ENCODE measurements around the gene ITPR1.

The ITPR1 gene

DNA sequence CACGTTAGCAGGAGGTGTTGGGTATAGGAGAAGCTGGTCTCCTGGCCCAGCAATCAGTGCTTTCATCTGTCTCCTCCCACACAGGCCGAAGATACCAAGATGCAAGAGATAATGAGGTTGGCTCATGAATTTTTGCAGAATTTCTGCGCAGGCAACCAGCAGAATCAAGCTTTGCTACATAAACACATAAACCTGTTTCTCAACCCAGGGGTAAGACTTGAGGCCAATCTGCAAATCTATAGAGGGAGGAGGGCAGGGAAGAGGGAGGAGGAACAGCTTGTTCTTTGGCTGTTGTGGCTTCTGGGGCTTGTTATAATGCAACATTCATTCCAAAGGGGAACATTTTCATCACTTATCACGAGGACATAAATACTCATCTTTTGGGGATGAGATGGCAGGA, 195.3 kb downstream of the ITPR1 start:
- WGBS (ENCODE audit: extremely low coverage, insufficient coverage, low lambda C conversion rate), result no CpG with 5 or more reads among the region's 4 CpGs

DNA sequence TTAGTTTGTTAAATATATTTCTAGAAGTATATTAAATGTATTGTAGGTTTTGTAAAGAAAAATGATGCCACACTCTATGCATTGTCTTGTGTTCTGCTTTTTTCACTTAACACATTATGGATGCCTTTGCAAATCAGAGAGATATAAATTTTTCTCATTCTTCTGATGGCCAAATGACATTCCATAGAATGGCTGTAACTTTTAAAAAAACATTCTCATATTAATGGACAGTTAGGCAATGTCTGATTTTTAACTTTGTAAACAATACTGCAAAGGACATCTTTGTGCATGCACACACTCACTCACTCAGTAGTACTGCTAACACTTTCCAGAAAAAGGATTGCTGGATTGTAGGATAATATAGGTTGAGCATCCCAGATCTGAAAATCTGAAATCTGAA, 195.9 kb downstream of the ITPR1 start:
- Histone ChIP-seq H3K4me1 (ENCODE audit: control insufficient read depth, low read depth, low read length) (no peaks in the 10 kb centered on the region), H2BK120ac (ENCODE audit: low read depth, low read length) (no peak overlapping the region), H3K18ac (ENCODE audit: low read length) (no peak overlapping the region), H3K4ac (ENCODE audit: low read depth, low read length) (no peak overlapping the region), H2AK5ac (ENCODE audit: low read length) (no peak overlapping the region), H3K23ac (ENCODE audit: low read length) (no peak overlapping the region), H3K79me1 (ENCODE audit: low read length) (no peaks in the 10 kb centered on the region), H3K56ac (ENCODE audit: low read length) (no peak overlapping the region), H3K4me2 (ENCODE audit: low read length) (no peak overlapping the region), H3K9ac (ENCODE audit: low read length) (no peak overlapping the region), H4K5ac (ENCODE audit: low read length) (no peak overlapping the region), H3K36me3 (ENCODE audit: control insufficient read depth, insufficient read depth, low read length) (no peaks in the 10 kb centered on the region), H3K79me2 (ENCODE audit: control insufficient read depth, insufficient read depth, low read length) (no peaks in the 10 kb centered on the region), H2BK15ac (replicated peaks; ENCODE audit: low read depth) (no peak overlapping the region), H2BK5ac (ENCODE audit: low read length) (no peak overlapping the region), H3K4me3 (ENCODE audit: low read length) (no peak overlapping the region), H3K27me3 (ENCODE audit: insufficient read depth, low read length, poor library complexity) (no peaks in the 10 kb centered on the region), H3K27ac (ENCODE audit: low read depth, low read length) (no peak overlapping the region), H4K8ac (ENCODE audit: low read depth, low read length) (no peak overlapping the region)
- no peak for DNase-seq

More for the DNA sequence above, 195.3 kb downstream of the ITPR1 start:
- H4K5ac ChIP-seq (ENCODE audit: low read length), result no peak overlapping the region
- H3K79me1 ChIP-seq (ENCODE audit: low read length), result no peaks in the 10 kb centered on the region
- H2BK5ac ChIP-seq (ENCODE audit: low read length), result no peak overlapping the region
- H2BK120ac ChIP-seq (ENCODE audit: low read depth, low read length), result no peak overlapping the region
- H3K27me3 ChIP-seq (ENCODE audit: insufficient read depth, low read length, poor library complexity), result no peaks in the 10 kb centered on the region
- no peak overlapping the region for H4K8ac ChIP-seq (ENCODE audit: low read depth, low read length)
- no peak overlapping the region for H3K4ac ChIP-seq (ENCODE audit: low read depth, low read length)
- no peak overlapping the region for H3K9ac ChIP-seq (ENCODE audit: low read length)
- H2AK5ac ChIP-seq (ENCODE audit: low read length), result no peak overlapping the region
- H3K27ac ChIP-seq (ENCODE audit: low read depth, low read length), result no peak overlapping the region
- H3K4me1 ChIP-seq (ENCODE audit: control insufficient read depth, low read depth, low read length), result no peaks in the 10 kb centered on the region
- H3K4me2 ChIP-seq (ENCODE audit: low read length), result no peak overlapping the region
- no peaks in the 10 kb centered on the region for H3K79me2 ChIP-seq (ENCODE audit: control insufficient read depth, insufficient read depth, low read length)
- H3K56ac ChIP-seq (ENCODE audit: low read length), result no peak overlapping the region
- H3K23ac ChIP-seq (ENCODE audit: low read length), result no peak overlapping the region
- H3K36me3 ChIP-seq (ENCODE audit: control insufficient read depth, insufficient read depth, low read length), result no peaks in the 10 kb centered on the region
- no peak overlapping the region for H3K4me3 ChIP-seq (ENCODE audit: low read length)
- no peak overlapping the region for H3K18ac ChIP-seq (ENCODE audit: low read length)
- H2BK15ac ChIP-seq (replicated peaks; ENCODE audit: low read depth), result no peak overlapping the region
- no peak for DNase-seq

DNA sequence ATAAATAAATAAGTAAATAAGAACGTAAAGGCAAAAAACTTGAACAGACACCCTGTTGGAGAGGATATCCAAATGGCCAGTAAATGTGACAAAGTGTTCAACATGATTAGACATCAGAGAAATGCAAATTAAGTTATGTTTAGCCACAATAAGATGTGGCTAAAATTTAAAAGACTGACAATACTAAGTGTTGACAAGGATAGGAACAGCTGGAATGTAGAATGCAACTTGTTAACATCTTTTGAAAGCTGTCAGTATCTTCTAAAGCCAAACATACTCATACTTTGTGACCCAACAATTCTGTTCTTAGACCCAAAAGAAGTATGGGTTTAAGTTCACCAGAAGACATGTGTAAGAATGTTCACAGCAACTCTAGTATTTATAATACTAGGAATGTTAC, 197.1 kb downstream of the ITPR1 start:
- Histone ChIP-seq H3K79me2 (ENCODE audit: control insufficient read depth, insufficient read depth, low read length) (no peaks in the 10 kb centered on the region), H3K23ac (ENCODE audit: low read length) (no peak overlapping the region), H3K36me3 (ENCODE audit: control insufficient read depth, insufficient read depth, low read length) (no peaks in the 10 kb centered on the region), H2BK120ac (ENCODE audit: low read depth, low read length) (no peak overlapping the region), H3K4me2 (ENCODE audit: low read length) (no peak overlapping the region), H3K79me1 (ENCODE audit: low read length) (no peaks in the 10 kb centered on the region), H3K27me3 (ENCODE audit: insufficient read depth, low read length, poor library complexity) (no peaks in the 10 kb centered on the region), H3K4ac (ENCODE audit: low read depth, low read length) (no peak overlapping the region), H3K56ac (ENCODE audit: low read length) (no peak overlapping the region), H4K5ac (ENCODE audit: low read length) (no peak overlapping the region), H4K8ac (ENCODE audit: low read depth, low read length) (no peak overlapping the region), H3K18ac (ENCODE audit: low read length) (no peak overlapping the region), H3K27ac (ENCODE audit: low read depth, low read length) (no peak overlapping the region), H2BK5ac (ENCODE audit: low read length) (no peak overlapping the region), H3K4me1 (ENCODE audit: control insufficient read depth, low read depth, low read length) (no peaks in the 10 kb centered on the region), H2BK15ac (replicated peaks; ENCODE audit: low read depth) (no peak overlapping the region), H2AK5ac (ENCODE audit: low read length) (no peak overlapping the region), H3K4me3 (ENCODE audit: low read length) (no peak overlapping the region), H3K9ac (ENCODE audit: low read length) (no peak overlapping the region)
- no peak for DNase-seq
- WGBS (ENCODE audit: extremely low coverage, insufficient coverage, low lambda C conversion rate), result no CpG with 5 or more reads among the region's 1 CpG

DNA sequence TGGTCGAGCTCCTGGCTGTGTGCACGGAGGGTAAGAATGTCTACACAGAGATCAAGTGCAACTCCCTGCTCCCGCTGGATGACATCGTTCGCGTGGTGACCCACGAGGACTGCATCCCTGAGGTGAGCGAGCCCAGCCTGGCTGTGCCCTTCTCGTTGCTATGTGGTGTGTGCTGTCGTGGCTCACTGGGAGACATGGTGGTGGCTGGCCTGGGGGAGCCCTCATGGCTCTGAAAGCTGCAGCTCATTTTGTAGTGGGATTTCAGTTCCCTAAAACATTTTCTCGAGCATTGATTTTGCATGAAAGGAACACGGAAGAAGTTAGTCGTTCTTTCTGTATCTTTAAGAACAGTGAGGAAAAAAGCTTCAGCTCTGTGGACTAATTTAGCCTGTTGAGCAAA, 200.5 kb downstream of the ITPR1 start:
- Histone ChIP-seq H2BK120ac (ENCODE audit: low read depth, low read length) (no peak overlapping the region), H3K27ac (ENCODE audit: low read depth, low read length) (no peak overlapping the region), H2AK5ac (ENCODE audit: low read length) (no peak overlapping the region), H3K56ac (ENCODE audit: low read length) (no peak overlapping the region), H3K4ac (ENCODE audit: low read depth, low read length) (no peak overlapping the region), H4K5ac (ENCODE audit: low read length) (no peak overlapping the region), H3K4me1 (ENCODE audit: control insufficient read depth, low read depth, low read length) (no peaks in the 10 kb centered on the region), H3K4me3 (ENCODE audit: low read length) (no peak overlapping the region), H3K79me1 (ENCODE audit: low read length) (no peaks in the 10 kb centered on the region), H3K4me2 (ENCODE audit: low read length) (no peak overlapping the region), H3K18ac (ENCODE audit: low read length) (no peak overlapping the region), H3K23ac (ENCODE audit: low read length) (peak overlapping the region; percentile 15), H2BK15ac (replicated peaks; ENCODE audit: low read depth) (no peak overlapping the region), H4K8ac (ENCODE audit: low read depth, low read length) (no peak overlapping the region), H3K36me3 (ENCODE audit: control insufficient read depth, insufficient read depth, low read length) (no peaks in the 10 kb centered on the region), H3K9ac (ENCODE audit: low read length) (no peak overlapping the region), H3K27me3 (ENCODE audit: insufficient read depth, low read length, poor library complexity) (no peaks in the 10 kb centered on the region), H3K79me2 (ENCODE audit: control insufficient read depth, insufficient read depth, low read length) (no peaks in the 10 kb centered on the region), H2BK5ac (ENCODE audit: low read length) (no peak overlapping the region)
- peak; percentile 2 for DNase-seq
- WGBS (ENCODE audit: extremely low coverage, insufficient coverage, low lambda C conversion rate), result no CpG with 5 or more reads among the region's 13 CpGs

GRCh38 chr3:4695846-4696245, 202.7 kb downstream of the ITPR1 start:
- WGBS (ENCODE audit: extremely low coverage, insufficient coverage, low lambda C conversion rate), result no CpG with 5 or more reads among the region's 2 CpGs
- Histone ChIP-seq H4K8ac (ENCODE audit: low read depth, low read length) (no peak overlapping the region), H3K18ac (ENCODE audit: low read length) (no peak overlapping the region), H3K4me3 (ENCODE audit: low read length) (no peak overlapping the region), H2AK5ac (ENCODE audit: low read length) (no peak overlapping the region), H3K79me1 (ENCODE audit: low read length) (no peaks in the 10 kb centered on the region), H2BK5ac (ENCODE audit: low read length) (no peak overlapping the region), H2BK15ac (replicated peaks; ENCODE audit: low read depth) (no peak overlapping the region), H3K23ac (ENCODE audit: low read length) (no peak overlapping the region), H3K56ac (ENCODE audit: low read length) (no peak overlapping the region), H3K4me2 (ENCODE audit: low read length) (no peak overlapping the region), H3K27ac (ENCODE audit: low read depth, low read length) (no peak overlapping the region), H3K36me3 (ENCODE audit: control insufficient read depth, insufficient read depth, low read length) (no peaks in the 10 kb centered on the region), H4K5ac (ENCODE audit: low read length) (no peak overlapping the region), H2BK120ac (ENCODE audit: low read depth, low read length) (no peak overlapping the region), H3K27me3 (ENCODE audit: insufficient read depth, low read length, poor library complexity) (no peaks in the 10 kb centered on the region), H3K79me2 (ENCODE audit: control insufficient read depth, insufficient read depth, low read length) (no peaks in the 10 kb centered on the region), H3K4ac (ENCODE audit: low read depth, low read length) (no peak overlapping the region), H3K4me1 (ENCODE audit: control insufficient read depth, low read depth, low read length) (no peaks in the 10 kb centered on the region), H3K9ac (ENCODE audit: low read length) (no peak overlapping the region)
- no peak for DNase-seq

DNA sequence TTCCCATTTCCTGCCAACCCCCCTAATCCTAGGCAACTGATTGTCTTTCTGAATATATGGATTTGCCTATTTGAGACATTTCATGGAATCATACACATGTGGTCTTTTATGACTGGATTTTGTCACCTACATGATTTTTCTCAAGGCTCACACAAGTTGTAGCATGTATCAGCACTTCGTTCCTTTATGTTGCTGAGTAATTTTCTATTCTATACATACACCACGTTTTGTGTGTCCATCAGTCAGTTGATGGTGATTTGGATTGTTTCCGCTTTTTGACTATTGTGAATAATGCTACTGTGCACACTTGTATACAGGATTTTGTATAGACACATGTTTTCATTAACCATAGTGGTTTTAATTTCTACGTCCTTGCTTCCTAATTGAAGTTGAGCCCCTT, 203.1 kb downstream of the ITPR1 start:
- Histone ChIP-seq H3K4me1 (ENCODE audit: control insufficient read depth, low read depth, low read length) (no peaks in the 10 kb centered on the region), H2AK5ac (ENCODE audit: low read length) (no peak overlapping the region), H3K27ac (ENCODE audit: low read depth, low read length) (no peak overlapping the region), H3K79me2 (ENCODE audit: control insufficient read depth, insufficient read depth, low read length) (no peaks in the 10 kb centered on the region), H3K9ac (ENCODE audit: low read length) (no peak overlapping the region), H3K23ac (ENCODE audit: low read length) (no peak overlapping the region), H3K4ac (ENCODE audit: low read depth, low read length) (no peak overlapping the region), H3K56ac (ENCODE audit: low read length) (no peak overlapping the region), H3K4me3 (ENCODE audit: low read length) (no peak overlapping the region), H2BK5ac (ENCODE audit: low read length) (no peak overlapping the region), H2BK120ac (ENCODE audit: low read depth, low read length) (no peak overlapping the region), H2BK15ac (replicated peaks; ENCODE audit: low read depth) (no peak overlapping the region), H3K36me3 (ENCODE audit: control insufficient read depth, insufficient read depth, low read length) (no peaks in the 10 kb centered on the region), H4K8ac (ENCODE audit: low read depth, low read length) (no peak overlapping the region), H3K27me3 (ENCODE audit: insufficient read depth, low read length, poor library complexity) (no peaks in the 10 kb centered on the region), H3K79me1 (ENCODE audit: low read length) (no peaks in the 10 kb centered on the region), H3K4me2 (ENCODE audit: low read length) (no peak overlapping the region), H4K5ac (ENCODE audit: low read length) (no peak overlapping the region), H3K18ac (ENCODE audit: low read length) (no peak overlapping the region)
- WGBS (ENCODE audit: extremely low coverage, insufficient coverage, low lambda C conversion rate), result no CpG with 5 or more reads among the region's 4 CpGs
- no peak for DNase-seq
